ENCODE data around the gene LPP. TPM values are rescaled to one million over a fixed set of nuclear protein-coding genes. Genes with fewer than 3 reads are reported as not detected.

The LPP gene
- total RNA-seq, 4 donors from 2014 or later, result 1,872 to 3,079 (median 2,300) TPM

DNA sequence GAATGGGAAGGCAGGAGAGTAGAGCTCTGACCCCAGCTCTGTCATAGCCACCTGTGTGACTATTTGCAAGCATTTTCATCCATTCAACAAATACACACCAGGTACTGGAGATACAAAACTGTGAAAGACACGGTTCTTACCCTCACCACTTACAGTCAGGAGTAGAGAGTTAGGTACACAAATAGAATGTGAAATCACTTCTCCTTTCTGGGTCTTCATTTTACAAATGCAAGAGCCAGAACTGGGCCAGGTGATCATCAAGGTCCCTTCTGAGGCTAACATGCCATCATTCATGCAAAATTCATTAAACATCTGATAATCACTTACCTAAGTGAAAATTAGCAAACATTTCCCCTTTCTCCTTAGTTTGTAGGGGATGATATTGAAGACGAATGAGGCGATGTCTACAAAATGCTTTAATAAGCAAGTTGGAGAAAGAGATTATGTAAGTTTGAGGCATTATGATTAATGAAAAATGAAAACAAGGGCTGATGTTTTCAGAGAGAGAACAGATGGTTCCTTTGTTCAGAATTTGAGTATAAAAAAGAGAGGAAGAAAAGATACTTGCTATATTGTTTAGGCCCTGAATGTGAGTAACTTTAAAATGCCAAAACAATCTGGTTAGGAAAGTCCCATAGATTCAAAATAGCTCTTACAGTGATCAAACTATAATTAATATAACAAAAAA lies 88.6 kb downstream of the LPP start:
- peak overlapping the region in 2 of 4 donors; percentile 6 to 11 for H3K4me3 ChIP-seq
- DNase-seq (ENCODE audit: extremely low spot score), result no peak
- no peaks in the 10 kb centered on the region for H3K9me3 ChIP-seq
- H3K4me1 ChIP-seq, result peaks cover 37 to 100% (median 100%) of the 10 kb centered on the region in 4 donors
- peak overlapping the region; percentile 67 to 98 (median 92) for H3K27ac ChIP-seq (replicated peaks in 1 of 4)
- peaks cover 0 to 18% (median 3%) of the 10 kb centered on the region in 4 donors for H3K36me3 ChIP-seq
- 36% methylated on average over 3 of the region's 3 CpGs for WGBS
- intact Hi-C loops (cut with DNase I), result no loop called here
- TF ChIP-seq POLR2A (IDR thresholded peaks at IDR 0.05; ENCODE audit: low read depth), result no peak
- TF ChIP-seq EP300 (IDR thresholded peaks at IDR 0.05), result no peak
- TF ChIP-seq POLR2AphosphoS5 (IDR thresholded peaks at IDR 0.05), result peak in 1 of 2 donors; percentile 46
- TF ChIP-seq, protein P1, sequence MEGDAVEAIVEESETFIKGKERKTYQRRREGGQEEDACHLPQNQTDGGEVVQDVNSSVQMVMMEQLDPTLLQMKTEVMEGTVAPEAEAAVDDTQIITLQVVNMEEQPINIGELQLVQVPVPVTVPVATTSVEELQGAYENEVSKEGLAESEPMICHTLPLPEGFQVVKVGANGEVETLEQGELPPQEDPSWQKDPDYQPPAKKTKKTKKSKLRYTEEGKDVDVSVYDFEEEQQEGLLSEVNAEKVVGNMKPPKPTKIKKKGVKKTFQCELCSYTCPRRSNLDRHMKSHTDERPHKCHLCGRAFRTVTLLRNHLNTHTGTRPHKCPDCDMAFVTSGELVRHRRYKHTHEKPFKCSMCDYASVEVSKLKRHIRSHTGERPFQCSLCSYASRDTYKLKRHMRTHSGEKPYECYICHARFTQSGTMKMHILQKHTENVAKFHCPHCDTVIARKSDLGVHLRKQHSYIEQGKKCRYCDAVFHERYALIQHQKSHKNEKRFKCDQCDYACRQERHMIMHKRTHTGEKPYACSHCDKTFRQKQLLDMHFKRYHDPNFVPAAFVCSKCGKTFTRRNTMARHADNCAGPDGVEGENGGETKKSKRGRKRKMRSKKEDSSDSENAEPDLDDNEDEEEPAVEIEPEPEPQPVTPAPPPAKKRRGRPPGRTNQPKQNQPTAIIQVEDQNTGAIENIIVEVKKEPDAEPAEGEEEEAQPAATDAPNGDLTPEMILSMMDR (IDR thresholded peaks at IDR 0.05), result no peak
- no peaks in the 10 kb centered on the region for H3K27me3 ChIP-seq

DNA sequence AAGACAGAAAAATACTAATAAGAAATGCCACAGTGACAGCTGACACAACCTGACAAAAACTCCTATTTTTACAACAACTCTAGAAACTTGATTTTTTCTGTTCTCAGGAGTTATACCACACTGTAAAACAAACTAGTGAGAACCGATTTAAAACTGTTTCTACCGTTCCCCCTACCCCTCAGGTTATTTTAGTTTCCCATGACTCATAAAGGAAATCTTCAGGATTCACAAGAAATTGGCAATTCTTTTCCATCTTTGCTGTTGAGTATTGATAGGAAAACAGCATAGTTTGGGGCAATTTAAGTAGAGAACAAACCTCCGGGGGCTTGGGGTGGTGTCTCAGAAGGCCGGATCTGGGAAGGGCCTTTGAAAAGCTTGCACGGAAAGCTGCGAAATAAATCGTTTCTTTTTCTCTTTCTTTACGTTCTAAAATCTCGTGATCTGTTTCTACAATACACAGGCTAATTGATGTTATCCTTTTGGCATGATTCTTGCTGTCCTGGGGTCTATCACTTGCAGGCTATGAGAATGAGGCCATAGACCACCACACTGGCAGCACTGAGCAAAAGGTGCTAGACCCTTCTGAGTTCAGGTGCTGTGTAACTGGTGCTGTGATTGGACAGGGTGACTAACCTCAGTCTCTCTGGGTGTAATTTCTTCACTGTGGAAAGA lies 89.3 kb downstream of the LPP start:
- Histone ChIP-seq H3K27ac (replicated peaks in 1 of 4) (peak overlapping the region; percentile 67 to 98 (median 92)), H3K36me3 (peaks cover 0 to 18% (median 3%) of the 10 kb centered on the region in 4 donors), H3K4me3 (peak overlapping the region in 1 of 4 donors; percentile 11), H3K4me1 (peaks cover 37 to 100% (median 99%) of the 10 kb centered on the region in 4 donors), H3K27me3 (no peaks in the 10 kb centered on the region), H3K9me3 (no peaks in the 10 kb centered on the region)
- TF ChIP-seq POLR2AphosphoS5 (IDR thresholded peaks at IDR 0.05), result peak in 1 of 2 donors; percentile 13
- TF ChIP-seq, protein P1 (IDR thresholded peaks at IDR 0.05), result no peak
- DNase-seq (ENCODE audit: extremely low spot score), result no peak
- WGBS, result 52% methylated on average over 9 of the region's 9 CpGs
- intact Hi-C loops (cut with DNase I), result no loop called here

DNA sequence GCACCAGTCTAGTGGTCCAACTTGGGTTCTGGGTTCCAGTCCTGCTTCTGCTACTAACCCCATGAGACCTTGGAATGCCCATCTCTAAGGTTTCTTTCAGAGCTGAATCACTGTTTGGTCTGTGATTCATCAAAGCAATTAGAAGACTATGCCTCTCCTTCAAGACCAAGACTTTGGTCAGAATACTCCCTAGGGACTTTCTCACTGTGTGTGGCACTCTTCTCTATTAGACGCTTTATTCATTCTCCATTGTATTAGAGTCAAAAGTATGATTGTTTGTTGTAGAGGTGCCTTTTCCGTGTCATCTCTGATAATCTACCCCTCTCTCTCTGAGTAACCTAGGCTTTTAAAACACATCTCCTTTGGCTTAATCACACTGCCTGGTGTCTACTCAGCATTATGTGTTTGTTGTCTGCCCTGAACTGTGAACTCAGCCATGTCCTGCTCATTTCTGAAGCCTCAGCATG lies 90.5 kb downstream of the LPP start:
- 76% methylated on average over 2 of the region's 2 CpGs for WGBS
- H3K27ac ChIP-seq (replicated peaks in 1 of 4), result peak overlapping the region; percentile 67 to 98 (median 92)
- peaks cover 0 to 12% (median under 1%) of the 10 kb centered on the region in 4 donors for H3K36me3 ChIP-seq
- no peaks in the 10 kb centered on the region for H3K9me3 ChIP-seq
- H3K4me3 ChIP-seq, result no peak overlapping the region
- intact Hi-C loops (cut with DNase I), result no loop called here
- no peak for DNase-seq (ENCODE audit: extremely low spot score)
- peaks cover 30 to 100% (median 99%) of the 10 kb centered on the region in 4 donors for H3K4me1 ChIP-seq
- no peaks in the 10 kb centered on the region for H3K27me3 ChIP-seq
- TF ChIP-seq, protein P1 (IDR thresholded peaks at IDR 0.05), result no peak
- peak in 1 of 2 donors; percentile 33 for TF ChIP-seq POLR2AphosphoS5 (IDR thresholded peaks at IDR 0.05)

DNA sequence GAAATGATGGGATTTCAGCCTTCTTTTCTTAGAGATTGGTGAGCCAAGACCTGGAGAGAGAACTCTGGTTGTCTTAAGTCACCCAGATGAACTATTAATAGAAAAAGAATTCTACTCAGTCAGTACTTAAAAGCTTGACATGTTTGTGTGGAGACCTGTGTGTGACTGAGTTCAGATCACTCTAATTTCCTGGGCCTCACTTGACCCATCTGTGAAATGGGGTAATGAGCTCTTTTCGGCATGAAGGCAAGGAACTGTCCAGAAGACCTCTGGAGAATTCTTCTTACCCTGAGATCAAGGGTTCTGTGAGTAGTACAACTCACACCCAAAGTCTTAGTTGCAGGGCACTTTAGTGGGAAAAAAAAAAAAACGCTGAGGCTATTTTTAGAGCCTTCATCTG lies 92.9 kb downstream of the LPP start:
- no peaks in the 10 kb centered on the region for H3K27me3 ChIP-seq
- H3K36me3 ChIP-seq, result peaks cover 0 to 6% (median 0%) of the 10 kb centered on the region in 4 donors
- no peaks in the 10 kb centered on the region for H3K9me3 ChIP-seq
- no peak for DNase-seq (ENCODE audit: extremely low spot score)
- 72% methylated on average over 2 of the region's 2 CpGs for WGBS
- intact Hi-C loops (cut with DNase I), result no loop called here
- TF ChIP-seq, protein P1 (IDR thresholded peaks at IDR 0.05), result no peak
- TF ChIP-seq EP300 (IDR thresholded peaks at IDR 0.05), result no peak
- TF ChIP-seq POLR2A (IDR thresholded peaks at IDR 0.05; ENCODE audit: low read depth), result no peak
- TF ChIP-seq POLR2AphosphoS5 (IDR thresholded peaks at IDR 0.05), result peak in 1 of 2 donors; percentile 47
- H3K27ac ChIP-seq (replicated peaks in 1 of 4), result peak overlapping the region; percentile 67 to 98 (median 92)
- peaks cover 22 to 90% (median 84%) of the 10 kb centered on the region in 4 donors for H3K4me1 ChIP-seq
- H3K4me3 ChIP-seq, result no peak overlapping the region
